ENCODE data around the gene JCAD.

JCAD gene

DNA sequence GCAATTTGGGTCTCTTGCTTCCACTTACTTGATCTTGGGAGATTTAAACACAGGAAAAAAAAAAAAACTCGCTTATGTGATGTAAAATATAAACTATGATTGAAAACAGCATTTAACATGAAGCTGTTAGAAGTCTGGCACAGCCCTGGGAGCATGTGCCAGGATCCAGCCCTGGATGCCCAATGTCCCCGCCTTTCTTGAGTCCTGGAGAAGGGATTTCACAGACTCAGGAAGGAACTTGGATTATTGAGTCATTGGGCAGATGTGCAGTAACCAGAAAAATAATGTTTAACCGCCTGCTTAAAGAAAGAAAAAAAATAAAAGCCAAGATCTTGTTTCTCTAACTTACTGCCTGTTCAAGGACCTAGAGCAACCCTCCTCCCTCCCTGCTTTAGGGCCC is 3.7 kb upstream of the JCAD start:
- Histone ChIP-seq H2AFZ (ENCODE audit: low read depth) (no peak overlapping the region), H3K36me3 (ENCODE audit: insufficient read depth) (no peaks in the 10 kb centered on the region), H3K27me3 (ENCODE audit: insufficient read depth, low read depth) (no peaks in the 10 kb centered on the region), H3K4me2 (no peak overlapping the region), H3K9ac (no peak overlapping the region), H4K20me1 (ENCODE audit: insufficient read depth) (no peaks in the 10 kb centered on the region), H3K27ac (no peak overlapping the region), H3K4me1 (ENCODE audit: low read depth, poor library complexity, severe bottlenecking) (no peaks in the 10 kb centered on the region), H3K4me3 (IDR thresholded peaks at IDR 0.05; ENCODE audit: insufficient read depth, low read depth, low read length) (no peak overlapping the region), H3K79me2 (ENCODE audit: insufficient read depth, low read depth) (no peaks in the 10 kb centered on the region)
- TF ChIP-seq, protein P1, sequence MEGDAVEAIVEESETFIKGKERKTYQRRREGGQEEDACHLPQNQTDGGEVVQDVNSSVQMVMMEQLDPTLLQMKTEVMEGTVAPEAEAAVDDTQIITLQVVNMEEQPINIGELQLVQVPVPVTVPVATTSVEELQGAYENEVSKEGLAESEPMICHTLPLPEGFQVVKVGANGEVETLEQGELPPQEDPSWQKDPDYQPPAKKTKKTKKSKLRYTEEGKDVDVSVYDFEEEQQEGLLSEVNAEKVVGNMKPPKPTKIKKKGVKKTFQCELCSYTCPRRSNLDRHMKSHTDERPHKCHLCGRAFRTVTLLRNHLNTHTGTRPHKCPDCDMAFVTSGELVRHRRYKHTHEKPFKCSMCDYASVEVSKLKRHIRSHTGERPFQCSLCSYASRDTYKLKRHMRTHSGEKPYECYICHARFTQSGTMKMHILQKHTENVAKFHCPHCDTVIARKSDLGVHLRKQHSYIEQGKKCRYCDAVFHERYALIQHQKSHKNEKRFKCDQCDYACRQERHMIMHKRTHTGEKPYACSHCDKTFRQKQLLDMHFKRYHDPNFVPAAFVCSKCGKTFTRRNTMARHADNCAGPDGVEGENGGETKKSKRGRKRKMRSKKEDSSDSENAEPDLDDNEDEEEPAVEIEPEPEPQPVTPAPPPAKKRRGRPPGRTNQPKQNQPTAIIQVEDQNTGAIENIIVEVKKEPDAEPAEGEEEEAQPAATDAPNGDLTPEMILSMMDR (conservative IDR thresholded peaks at IDR 0.05; ENCODE audit: low read depth, low read length), result no peak

DNA sequence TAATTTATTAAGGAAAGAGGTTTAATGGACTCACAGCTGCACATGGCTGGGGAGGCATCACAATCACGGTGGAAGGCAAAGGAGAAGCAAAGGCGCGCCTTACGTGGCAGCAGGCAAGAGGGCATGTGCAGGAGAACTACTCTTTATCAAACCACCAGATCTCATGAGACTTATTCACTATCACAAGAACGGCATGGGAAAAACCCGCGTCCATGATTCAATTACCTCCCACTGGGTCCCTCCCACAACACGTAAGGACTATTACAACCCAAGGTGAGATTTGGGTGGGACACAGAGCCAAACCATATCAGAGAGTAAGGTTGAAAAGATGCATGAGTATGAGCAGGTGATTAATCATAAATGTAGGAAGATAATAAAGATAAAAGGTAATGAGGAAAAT is 3.2 kb upstream of the JCAD start:
- no peaks in the 10 kb centered on the region for H4K20me1 ChIP-seq (ENCODE audit: insufficient read depth)
- no peak overlapping the region for H3K4me3 ChIP-seq (IDR thresholded peaks at IDR 0.05; ENCODE audit: insufficient read depth, low read depth, low read length)
- H3K9ac ChIP-seq, result no peak overlapping the region
- no peak overlapping the region for H3K4me2 ChIP-seq
- no peak overlapping the region for H3K27ac ChIP-seq
- TF ChIP-seq, protein P1 (conservative IDR thresholded peaks at IDR 0.05; ENCODE audit: low read depth, low read length), result no peak
- H3K4me1 ChIP-seq (ENCODE audit: low read depth, poor library complexity, severe bottlenecking), result no peaks in the 10 kb centered on the region
- H3K36me3 ChIP-seq (ENCODE audit: insufficient read depth), result no peaks in the 10 kb centered on the region
- no peaks in the 10 kb centered on the region for H3K79me2 ChIP-seq (ENCODE audit: insufficient read depth, low read depth)
- H2AFZ ChIP-seq (ENCODE audit: low read depth), result no peak overlapping the region
- H3K27me3 ChIP-seq (ENCODE audit: insufficient read depth, low read depth), result no peaks in the 10 kb centered on the region

DNA sequence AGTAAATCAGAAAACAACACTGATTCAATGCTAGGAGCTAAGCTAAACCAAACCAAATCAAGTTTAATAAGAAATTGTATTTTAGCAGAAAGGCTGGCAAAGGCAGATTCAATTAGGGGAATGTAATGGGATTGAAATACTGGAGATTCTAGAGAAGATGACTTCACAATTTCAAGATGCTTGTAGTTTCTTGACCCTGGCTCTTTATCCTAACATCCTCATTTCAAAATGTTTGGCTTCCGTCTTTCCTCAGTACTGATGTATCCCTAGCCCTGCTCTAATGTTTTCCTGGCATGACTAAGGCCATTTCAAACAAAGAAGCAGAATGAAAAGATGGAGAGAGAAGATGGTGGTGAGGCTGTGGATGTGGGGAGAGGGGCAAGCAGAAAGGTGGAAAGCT is 2.7 kb upstream of the JCAD start:
- Histone ChIP-seq H3K4me3 (IDR thresholded peaks at IDR 0.05; ENCODE audit: insufficient read depth, low read depth, low read length) (no peak overlapping the region), H3K27ac (no peak overlapping the region), H3K27me3 (ENCODE audit: insufficient read depth, low read depth) (no peaks in the 10 kb centered on the region), H3K79me2 (ENCODE audit: insufficient read depth, low read depth) (no peaks in the 10 kb centered on the region), H3K4me2 (no peak overlapping the region), H3K9ac (no peak overlapping the region), H2AFZ (ENCODE audit: low read depth) (no peak overlapping the region), H3K36me3 (ENCODE audit: insufficient read depth) (no peaks in the 10 kb centered on the region), H4K20me1 (ENCODE audit: insufficient read depth) (no peaks in the 10 kb centered on the region), H3K4me1 (ENCODE audit: low read depth, poor library complexity, severe bottlenecking) (no peaks in the 10 kb centered on the region)
- TF ChIP-seq, protein P1 (conservative IDR thresholded peaks at IDR 0.05; ENCODE audit: low read depth, low read length), result no peak

DNA sequence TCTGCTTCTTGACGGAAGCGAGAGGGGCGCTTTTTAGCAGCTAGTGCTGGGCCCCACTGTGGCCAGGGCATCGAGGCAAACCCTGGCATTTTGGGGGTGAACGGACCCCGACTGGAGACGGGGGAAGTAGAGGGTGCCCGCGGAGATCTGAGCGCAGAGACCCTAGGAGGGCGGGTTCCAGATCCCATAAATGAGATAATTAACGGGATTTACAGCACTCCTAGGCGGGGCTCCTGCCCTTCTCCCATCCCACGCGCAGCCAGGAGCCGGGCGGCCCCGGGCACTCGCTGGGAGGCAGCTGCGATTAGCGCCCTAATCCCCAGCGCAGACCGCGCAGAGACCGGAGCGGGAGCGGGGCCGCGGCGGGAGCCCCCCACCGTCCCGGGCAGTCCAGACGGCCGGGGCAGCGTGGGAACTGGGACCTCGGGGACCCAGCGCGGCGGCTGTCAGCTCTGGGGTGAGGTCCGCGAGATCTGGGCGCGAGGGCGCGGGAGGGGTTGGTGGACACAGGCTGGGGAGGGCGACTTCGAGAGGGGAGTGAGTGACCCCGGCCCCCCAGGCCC is 735 bp downstream of the JCAD start:
- Histone ChIP-seq H3K36me3 (ENCODE audit: insufficient read depth) (no peaks in the 10 kb centered on the region), H3K4me2 (no peak overlapping the region), H2AFZ (ENCODE audit: low read depth) (peak overlapping the region; percentile 84; the same call in 1 of the 2 replicates), H4K20me1 (ENCODE audit: insufficient read depth) (no peaks in the 10 kb centered on the region), H3K9ac (no peak overlapping the region), H3K4me3 (IDR thresholded peaks at IDR 0.05; ENCODE audit: insufficient read depth, low read depth, low read length) (no peak overlapping the region), H3K27ac (no peak overlapping the region), H3K79me2 (ENCODE audit: insufficient read depth, low read depth) (no peaks in the 10 kb centered on the region), H3K4me1 (ENCODE audit: low read depth, poor library complexity, severe bottlenecking) (no peaks in the 10 kb centered on the region), H3K27me3 (ENCODE audit: insufficient read depth, low read depth) (no peaks in the 10 kb centered on the region)
- TF ChIP-seq, protein P1 (conservative IDR thresholded peaks at IDR 0.05; ENCODE audit: low read depth, low read length), result no peak

Measured in KMS-11 (cell line).